ENCODE data around the gene NDUFV3. TPM values are rescaled to one million over a fixed set of nuclear protein-coding genes. Genes with fewer than 3 reads are reported as not detected.

NDUFV3 gene
- total RNA-seq, 2 donors from 2014 or later, result 42.8 to 65.8 TPM

DNA sequence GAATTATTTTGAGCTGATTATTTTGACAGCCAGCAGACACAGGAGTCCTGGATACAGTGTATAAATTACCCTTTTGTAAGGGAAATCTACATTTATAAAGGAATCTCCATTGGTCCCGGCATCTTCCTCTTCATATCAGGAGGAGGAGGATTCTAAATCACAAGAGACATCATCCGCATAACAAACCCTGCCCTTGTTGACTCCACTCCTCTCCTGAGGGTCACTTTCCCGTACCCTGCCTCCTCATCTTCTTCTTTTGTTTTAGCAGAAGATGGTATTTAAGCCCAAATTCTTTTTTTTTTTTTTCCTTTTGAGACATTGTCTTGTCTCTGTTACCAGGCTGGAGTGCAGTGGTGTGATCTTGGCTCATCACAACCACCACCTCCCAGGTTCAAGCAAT is 66.6 kb downstream of the NDUFV3 start:
- H3K27me3 ChIP-seq (replicated peaks; ENCODE audit: insufficient read depth), result no peaks in the 10 kb centered on the region
- no peak overlapping the region for H3K4me3 ChIP-seq
- ATAC-seq (ENCODE audit: insufficient number of reproducible peaks, low FRiP score, low read depth) (no peak), DNase-seq (ENCODE audit: low spot score) (no peak)
- H3K9me3 ChIP-seq, result no peaks in the 10 kb centered on the region
- H3K36me3 ChIP-seq, result no peaks in the 10 kb centered on the region
- no peaks in the 10 kb centered on the region for H3K4me1 ChIP-seq (ENCODE audit: control insufficient read depth in 1 of 2, low read depth in 2 of 2)
- no peak overlapping the region for H3K27ac ChIP-seq
- TF ChIP-seq, protein P1, sequence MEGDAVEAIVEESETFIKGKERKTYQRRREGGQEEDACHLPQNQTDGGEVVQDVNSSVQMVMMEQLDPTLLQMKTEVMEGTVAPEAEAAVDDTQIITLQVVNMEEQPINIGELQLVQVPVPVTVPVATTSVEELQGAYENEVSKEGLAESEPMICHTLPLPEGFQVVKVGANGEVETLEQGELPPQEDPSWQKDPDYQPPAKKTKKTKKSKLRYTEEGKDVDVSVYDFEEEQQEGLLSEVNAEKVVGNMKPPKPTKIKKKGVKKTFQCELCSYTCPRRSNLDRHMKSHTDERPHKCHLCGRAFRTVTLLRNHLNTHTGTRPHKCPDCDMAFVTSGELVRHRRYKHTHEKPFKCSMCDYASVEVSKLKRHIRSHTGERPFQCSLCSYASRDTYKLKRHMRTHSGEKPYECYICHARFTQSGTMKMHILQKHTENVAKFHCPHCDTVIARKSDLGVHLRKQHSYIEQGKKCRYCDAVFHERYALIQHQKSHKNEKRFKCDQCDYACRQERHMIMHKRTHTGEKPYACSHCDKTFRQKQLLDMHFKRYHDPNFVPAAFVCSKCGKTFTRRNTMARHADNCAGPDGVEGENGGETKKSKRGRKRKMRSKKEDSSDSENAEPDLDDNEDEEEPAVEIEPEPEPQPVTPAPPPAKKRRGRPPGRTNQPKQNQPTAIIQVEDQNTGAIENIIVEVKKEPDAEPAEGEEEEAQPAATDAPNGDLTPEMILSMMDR (IDR thresholded peaks at IDR 0.05), result no peak

DNA sequence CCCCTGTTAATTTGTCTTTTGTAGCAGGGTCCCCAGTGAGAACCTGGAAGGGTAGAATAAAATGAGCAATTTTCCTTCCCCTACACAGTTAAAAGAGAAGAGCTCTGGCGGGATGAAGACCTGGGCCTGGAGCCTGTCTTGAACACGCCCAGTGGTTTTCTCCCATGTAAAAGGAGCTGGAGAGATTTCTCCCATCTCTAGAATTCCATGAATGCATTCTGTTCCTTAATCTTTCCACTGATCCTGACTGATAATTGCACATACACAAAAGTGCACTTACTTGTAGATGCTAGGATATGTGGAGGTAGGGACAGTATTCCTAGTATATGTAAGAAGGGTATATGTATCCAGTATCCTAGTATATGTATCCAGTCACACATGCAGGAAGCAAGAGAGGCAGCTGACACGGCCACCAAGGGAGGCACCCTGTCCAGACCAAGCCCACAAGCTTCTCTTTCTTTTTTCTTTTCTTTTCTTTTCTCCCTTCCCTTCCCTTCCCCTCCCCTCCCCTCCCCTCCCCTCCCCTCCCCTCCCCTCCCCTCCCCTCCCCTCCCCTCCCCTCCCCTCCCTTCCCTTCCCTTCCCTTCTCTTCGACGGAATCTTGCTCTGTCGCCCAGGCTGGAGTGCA is 69.4 kb downstream of the NDUFV3 start:
- DNase-seq (ENCODE audit: low spot score) (no peak), ATAC-seq (ENCODE audit: insufficient number of reproducible peaks, low FRiP score, low read depth) (no peak)
- no peaks in the 10 kb centered on the region for H3K27me3 ChIP-seq (replicated peaks; ENCODE audit: insufficient read depth)
- TF ChIP-seq, protein P1 (IDR thresholded peaks at IDR 0.05), result no peak
- no peaks in the 10 kb centered on the region for H3K9me3 ChIP-seq
- no peaks in the 10 kb centered on the region for H3K4me1 ChIP-seq (ENCODE audit: control insufficient read depth in 1 of 2, low read depth in 2 of 2)
- H3K36me3 ChIP-seq, result no peaks in the 10 kb centered on the region
- H3K4me3 ChIP-seq, result no peak overlapping the region
- H3K27ac ChIP-seq, result no peak overlapping the region

Other genes with a start within 250 kb of the NDUFV3 start
- gene PDE9A, start 239.7 kb upstream of the NDUFV3 start, total RNA-seq, result 1 to 10 TPM; 4.2 to 4.7 TPM
- gene WDR4, start 13.8 kb upstream of the NDUFV3 start, total RNA-seq, result 10 to 100 TPM; 10.3 to 18.5 TPM
- not detected for gene ERVH48-1, start 32.3 kb downstream of the NDUFV3 start, total RNA-seq
- gene PKNOX1, start 81.3 kb downstream of the NDUFV3 start, total RNA-seq, result 10 to 100 TPM in 1 of 2 donors, 1 to 10 TPM in 1; 6.5 to 27.7 TPM
- gene CBS, start 182.5 kb downstream of the NDUFV3 start, total RNA-seq, result 10 to 100 TPM; 33.7 to 45.7 TPM
- gene U2AF1, start 214.3 kb downstream of the NDUFV3 start, total RNA-seq, result 10 to 100 TPM; 72.4 to 84.7 TPM